Mononuclear cell (primary cell): ENCODE data around the gene GTF3C6. TPM values are rescaled to one million over a fixed set of nuclear protein-coding genes. Genes with fewer than 3 reads are reported as not detected.
A peak's percentile ranks its signal among the peaks of the same experiment; 100 is the strongest.
"Not testable (repeated sequence)": the region's sequence is repeated elsewhere in the genome, so short reads cannot be mapped to it uniquely, and the experiment has no call there.

Experiments
- H3K27me3 ChIP-seq: 2 replicates; pipeline ENCODE4 v1.6.0; 2011; ENCODE audit warnings: low read length, control low read depth; ENCODE audit not compliant: insufficient read depth
- H3K4me1 ChIP-seq: 2 replicates; pipeline ENCODE4 v1.5.1; 2011; ENCODE audit warnings: mild to moderate bottlenecking, low read length, control low read depth; ENCODE audit not compliant: insufficient read depth
- H3K4me3 ChIP-seq: 2 replicates; pipeline ENCODE4 v1.5.1; 2011; ENCODE audit warnings: mild to moderate bottlenecking, low read length, moderate library complexity
- H3K9me3 ChIP-seq: 2 replicates; pipeline ENCODE4 v1.5.1; 2011; ENCODE audit warnings: low read depth, mild to moderate bottlenecking, control low read depth, low read length
- total RNA-seq: library from RNA; depleted of rRNA; stranded (reverse); fragments of >200 nt; gene quantifications from one replicate; pipeline ENCODE4 v1.2.3, GENCODE V29; 2012

GTF3C6 gene
- total RNA-seq, 1 donor: 16.5 TPM

- H3K27me3 ChIP-seq: no peaks in the 10 kb centered on the region
- no peaks in the 10 kb centered on the region for H3K9me3 ChIP-seq
These were observed 4.7 kb upstream of the GTF3C6 start for GRCh38 chr6:110953633-110954303.

GRCh38 chr6:110960014-110960390 is 1.5 kb downstream of the GTF3C6 start:
- H3K4me3 ChIP-seq: no peak overlapping the region
- H3K27me3 ChIP-seq: no peaks in the 10 kb centered on the region
- H3K4me1 ChIP-seq: peaks cover 14% of the 10 kb centered on the region
- no peaks in the 10 kb centered on the region for H3K9me3 ChIP-seq

More at GRCh38 chr6:110953633-110954303, 4.7 kb upstream of the GTF3C6 start:
- no peak overlapping the region for H3K4me3 ChIP-seq
- H3K4me1 ChIP-seq: peaks cover 12% of the 10 kb centered on the region

- H3K4me1 ChIP-seq: peaks cover 13% of the 10 kb centered on the region
- H3K4me3 ChIP-seq, H3K27me3 ChIP-seq, H3K9me3 ChIP-seq: not testable (repeated sequence)
These were observed 4.1 kb downstream of the GTF3C6 start for GRCh38 chr6:110962636-110963035.

GRCh38 chr6:110965629-110966229 is 7.2 kb downstream of the GTF3C6 start:
- Histone ChIP-seq H3K9me3 (no peaks in the 10 kb centered on the region), H3K27me3 (no peaks in the 10 kb centered on the region), H3K4me3 (no peak overlapping the region), H3K4me1 (no peaks in the 10 kb centered on the region)

GRCh38 chr6:110968661-110969060 is 10.2 kb downstream of the GTF3C6 start:
- not testable (repeated sequence) for H3K4me3 ChIP-seq, H3K9me3 ChIP-seq, H3K4me1 ChIP-seq, H3K27me3 ChIP-seq

- Histone ChIP-seq H3K9me3 (no peaks in the 10 kb centered on the region), H3K4me3 (no peak overlapping the region), H3K4me1 (no peaks in the 10 kb centered on the region), H3K27me3 (no peaks in the 10 kb centered on the region)
These were observed 13.0 kb downstream of the GTF3C6 start for GRCh38 chr6:110971468-110971867.

- peaks cover 12% of the 10 kb centered on the region for H3K4me1 ChIP-seq
- H3K4me3 ChIP-seq: no peak overlapping the region
- H3K9me3 ChIP-seq: no peaks in the 10 kb centered on the region
These were observed 18.1 kb downstream of the GTF3C6 start for GRCh38 chr6:110976575-110976974.

GRCh38 chr6:110979565-110980101 is 21.1 kb downstream of the GTF3C6 start:
- Histone ChIP-seq H3K9me3 (no peaks in the 10 kb centered on the region), H3K4me3 (no peak overlapping the region), H3K27me3 (no peaks in the 10 kb centered on the region)

More at GRCh38 chr6:110976575-110976974, 18.1 kb downstream of the GTF3C6 start:
- no peaks in the 10 kb centered on the region for H3K27me3 ChIP-seq

GRCh38 chr6:110980227-110980626 is 21.7 kb downstream of the GTF3C6 start:
- Histone ChIP-seq H3K4me1 (peaks cover 22% of the 10 kb centered on the region), H3K4me3 (no peak overlapping the region), H3K27me3 (no peaks in the 10 kb centered on the region), H3K9me3 (no peaks in the 10 kb centered on the region)

More at GRCh38 chr6:110979565-110980101, 21.1 kb downstream of the GTF3C6 start:
- H3K4me1 ChIP-seq: peaks cover 22% of the 10 kb centered on the region

- H3K4me3 ChIP-seq: peak overlapping the region; percentile 70
- H3K4me1 ChIP-seq: peaks cover 22% of the 10 kb centered on the region
- H3K27me3 ChIP-seq: no peaks in the 10 kb centered on the region
- no peaks in the 10 kb centered on the region for H3K9me3 ChIP-seq
These were observed 22.1 kb downstream of the GTF3C6 start for GRCh38 chr6:110980648-110981047.

GRCh38 chr6:110981202-110981600 is 22.7 kb downstream of the GTF3C6 start:
- H3K4me1 ChIP-seq: peaks cover 22% of the 10 kb centered on the region

GRCh38 chr6:110990840-110991576 is 32.5 kb downstream of the GTF3C6 start:
- H3K4me1 ChIP-seq: no peaks in the 10 kb centered on the region
- H3K27me3 ChIP-seq: no peaks in the 10 kb centered on the region
- H3K4me3 ChIP-seq: no peak overlapping the region
- H3K9me3 ChIP-seq: no peaks in the 10 kb centered on the region

More at GRCh38 chr6:110981202-110981600, 22.7 kb downstream of the GTF3C6 start:
- Histone ChIP-seq H3K4me3 (peak overlapping the region; percentile 70), H3K9me3 (no peaks in the 10 kb centered on the region), H3K27me3 (no peaks in the 10 kb centered on the region)

GRCh38 chr6:110996691-110997090 is 38.2 kb downstream of the GTF3C6 start:
- Histone ChIP-seq H3K4me3 (no peak overlapping the region), H3K9me3 (no peaks in the 10 kb centered on the region), H3K4me1 (no peaks in the 10 kb centered on the region), H3K27me3 (no peaks in the 10 kb centered on the region)

GRCh38 chr6:110999634-111000270 is 41.2 kb downstream of the GTF3C6 start:
- Histone ChIP-seq H3K4me1 (no peaks in the 10 kb centered on the region), H3K27me3 (no peaks in the 10 kb centered on the region), H3K9me3 (no peaks in the 10 kb centered on the region), H3K4me3 (no peak overlapping the region)

GRCh38 chr6:111002350-111002749 is 43.8 kb downstream of the GTF3C6 start:
- Histone ChIP-seq H3K27me3 (no peaks in the 10 kb centered on the region), H3K4me1 (no peaks in the 10 kb centered on the region), H3K4me3 (no peak overlapping the region), H3K9me3 (no peaks in the 10 kb centered on the region)
